GM10847 (cell line): ENCODE measurements around the gene TNFAIP3.

Experiments used
- POLR2A ChIP-seq: IDR thresholded peaks from 2 replicates; pipeline ENCODE4 v1.6.1; 2011; ENCODE audit not compliant: insufficient read length; ENCODE audit errors: extremely low read depth

The TNFAIP3 gene

GRCh38 chr6:137860394-137861005 is 6.6 kb upstream of the TNFAIP3 start:
- TF ChIP-seq POLR2A, result no peak

- TF ChIP-seq POLR2A, result no peak
These were observed 5.3 kb upstream of the TNFAIP3 start for GRCh38 chr6:137861550-137862337.

GRCh38 chr6:137862419-137863090 is 4.5 kb upstream of the TNFAIP3 start:
- TF ChIP-seq POLR2A, result no peak

GRCh38 chr6:137863091-137863797 is 3.8 kb upstream of the TNFAIP3 start:
- TF ChIP-seq POLR2A, result no peak

GRCh38 chr6:137864812-137865508 is 2.1 kb upstream of the TNFAIP3 start:
- no peak for TF ChIP-seq POLR2A

- TF ChIP-seq POLR2A, result no peak
These were observed 702 bp upstream of the TNFAIP3 start for GRCh38 chr6:137866200-137866913.

- TF ChIP-seq POLR2A, result no peak
These were observed 838 bp downstream of the TNFAIP3 start for GRCh38 chr6:137867685-137868509.

GRCh38 chr6:137868721-137869548 is 1.9 kb downstream of the TNFAIP3 start:
- no peak for TF ChIP-seq POLR2A

GRCh38 chr6:137869549-137870307 is 2.7 kb downstream of the TNFAIP3 start:
- no peak for TF ChIP-seq POLR2A

- no peak for TF ChIP-seq POLR2A
These were observed 3.2 kb downstream of the TNFAIP3 start for GRCh38 chr6:137870308-137870644.

- no peak for TF ChIP-seq POLR2A
These were observed 3.7 kb downstream of the TNFAIP3 start for GRCh38 chr6:137870744-137871247.

GRCh38 chr6:137871291-137871690 is 4.2 kb downstream of the TNFAIP3 start:
- TF ChIP-seq POLR2A, result no peak
